Ammon's horn (tissue), 1 donor: ENCODE measurements around the gene LOXL3.

Source experiments
- DNase-seq: peaks from one replicate; pipeline ENCODE4 v3.0.0-alpha.2; 2016; ENCODE audit warnings: low spot score

Gene LOXL3

GRCh38 chr2:74551942-74552913 is 1.5 kb downstream of the LOXL3 start:
- DNase-seq: no peak

DNA sequence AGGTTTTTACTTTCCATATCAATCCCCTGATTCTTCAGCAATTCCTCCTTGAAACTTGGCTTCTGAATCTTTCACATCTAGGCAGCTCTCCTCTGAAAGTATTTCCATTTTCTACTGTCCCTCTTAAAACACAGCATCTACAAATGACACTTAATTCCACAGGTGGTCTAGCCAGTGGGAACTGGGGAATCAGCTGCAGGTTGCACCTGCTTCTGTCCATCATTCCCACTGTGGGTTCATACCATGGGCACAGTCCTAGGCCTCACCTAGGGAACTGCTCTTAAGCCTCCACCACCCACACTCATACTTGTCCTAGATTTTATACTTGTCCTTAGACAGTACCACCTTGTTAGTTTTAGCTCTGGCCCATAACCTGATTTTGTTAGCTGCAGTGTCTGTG is 2.2 kb downstream of the LOXL3 start:
- no peak for DNase-seq

DNA sequence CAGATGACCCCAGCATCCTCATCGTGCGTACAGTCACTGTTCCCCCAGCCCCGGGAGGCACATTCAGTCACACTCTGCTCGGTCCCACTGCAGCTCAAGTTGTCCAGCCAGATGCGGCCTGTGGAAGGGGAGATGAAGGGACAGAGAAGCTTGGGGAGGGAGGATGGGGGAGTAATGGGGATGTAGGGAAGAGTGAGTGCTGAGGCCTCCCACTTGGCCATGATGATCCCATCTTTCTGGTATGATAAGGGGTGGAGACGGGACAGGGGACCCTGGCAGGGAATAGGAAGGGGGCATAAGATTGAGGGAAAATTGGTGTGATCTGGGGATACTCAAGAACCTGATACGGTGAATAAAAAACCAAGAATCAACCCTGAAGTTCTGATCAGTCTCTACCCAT is 3.5 kb downstream of the LOXL3 start:
- no peak for DNase-seq

DNA sequence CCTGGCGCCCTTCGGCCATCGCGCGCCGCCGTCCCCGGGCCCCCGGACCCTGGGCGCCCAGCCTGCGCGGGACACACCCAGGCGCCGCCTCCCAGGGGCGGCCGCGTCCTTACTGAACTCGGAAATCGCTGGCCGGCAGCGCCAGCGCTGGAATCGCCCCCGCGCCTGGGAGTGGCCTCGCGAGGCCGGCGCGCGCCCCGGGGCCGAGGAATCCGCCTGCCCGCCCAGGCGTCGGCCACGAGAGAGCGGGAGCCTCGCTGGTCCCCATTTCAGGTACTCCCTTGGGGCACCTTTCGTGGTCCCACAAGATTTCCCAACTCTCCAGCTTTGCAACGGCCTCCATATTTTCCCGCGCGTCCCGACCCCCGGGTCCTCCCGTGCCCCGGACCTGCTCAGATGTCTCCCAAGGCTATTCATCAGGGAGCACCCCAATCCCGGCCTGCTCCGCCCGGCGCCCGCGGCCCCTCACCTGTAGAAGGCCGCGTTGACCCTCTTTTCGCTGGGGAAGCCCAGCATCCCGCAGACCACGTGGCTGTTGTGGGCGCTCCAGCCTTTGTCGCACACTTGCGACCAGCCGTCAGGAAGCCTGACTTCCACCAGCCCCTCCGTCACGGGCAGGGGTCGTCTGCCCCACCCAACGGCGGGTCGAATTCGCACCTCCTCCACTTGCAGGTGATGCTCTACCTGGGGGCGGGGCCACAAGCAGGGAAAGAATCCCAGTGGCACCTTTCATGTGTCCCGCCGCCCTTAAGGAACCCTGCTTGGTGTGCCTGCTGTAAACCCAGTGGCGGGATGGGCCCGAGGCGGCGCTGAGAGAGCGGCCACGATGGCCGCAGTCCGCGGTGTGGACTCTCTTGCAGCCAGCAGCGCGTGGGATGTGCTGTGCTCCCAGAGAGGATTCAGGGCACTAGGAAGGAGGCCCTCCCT is 4.6 kb downstream of the LOXL3 start:
- DNase-seq: no peak

- DNase-seq: no peak
Measured at GRCh38 chr2:74548285-74548899, 5.3 kb downstream of the LOXL3 start.

- no peak for DNase-seq
Measured at GRCh38 chr2:74546004-74546403, 7.7 kb downstream of the LOXL3 start.

DNA sequence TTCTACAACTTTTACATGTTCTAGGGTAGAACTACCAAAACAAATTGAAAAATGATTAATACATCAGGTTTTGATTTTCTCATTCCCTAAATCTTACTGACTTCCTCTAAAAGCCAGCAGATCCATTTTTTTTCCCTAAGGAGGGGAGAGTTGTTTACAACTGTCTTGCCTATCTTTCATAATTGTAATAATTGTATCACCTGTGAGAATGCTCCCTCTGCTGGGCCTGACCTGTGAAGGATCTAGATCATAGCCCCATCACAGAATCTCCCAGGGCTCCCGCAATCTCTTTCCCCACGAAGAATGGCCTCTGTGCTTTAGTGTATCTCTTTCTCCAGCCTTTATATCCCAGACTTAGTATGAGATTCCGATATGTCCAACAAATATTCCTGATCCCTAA is 9.1 kb downstream of the LOXL3 start:
- no peak for DNase-seq

GRCh38 chr2:74542978-74543377 is 10.8 kb downstream of the LOXL3 start:
- DNase-seq: no peak

- no peak for DNase-seq
Measured at GRCh38 chr2:74540291-74540690, 13.5 kb downstream of the LOXL3 start.

- DNase-seq: no peak
Measured at GRCh38 chr2:74538881-74539339, 14.8 kb downstream of the LOXL3 start.

- no peak for DNase-seq
Measured at GRCh38 chr2:74537140-74537539, 16.6 kb downstream of the LOXL3 start.

- no peak for DNase-seq
Measured at GRCh38 chr2:74536166-74536950, 17.4 kb downstream of the LOXL3 start.

DNA sequence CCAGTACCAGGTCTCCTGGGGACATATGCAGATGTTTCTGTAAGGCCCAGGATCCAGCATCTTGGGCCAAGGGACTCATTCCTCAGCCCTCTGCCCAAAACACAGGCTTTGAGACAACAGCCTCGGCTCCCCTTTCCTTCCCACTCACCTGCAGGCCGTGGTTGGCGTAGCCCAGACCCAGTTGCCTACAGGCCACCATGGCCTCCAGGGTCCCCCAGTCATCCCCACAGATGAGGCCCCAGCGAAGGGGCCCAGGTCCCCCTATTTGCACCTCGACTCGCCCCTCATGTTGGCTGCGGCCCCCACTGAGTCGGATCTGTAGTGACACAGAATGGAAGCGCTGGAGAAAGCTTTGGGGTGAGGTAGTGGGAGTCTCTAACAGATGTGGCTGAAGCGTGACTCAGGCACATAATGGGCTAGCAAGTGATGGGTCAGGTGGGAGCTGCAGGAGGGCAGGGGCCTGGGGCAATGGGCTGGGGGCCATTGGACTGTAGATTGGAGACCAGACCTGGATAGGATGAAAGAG is 18.2 kb downstream of the LOXL3 start:
- DNase-seq: no peak

DNA sequence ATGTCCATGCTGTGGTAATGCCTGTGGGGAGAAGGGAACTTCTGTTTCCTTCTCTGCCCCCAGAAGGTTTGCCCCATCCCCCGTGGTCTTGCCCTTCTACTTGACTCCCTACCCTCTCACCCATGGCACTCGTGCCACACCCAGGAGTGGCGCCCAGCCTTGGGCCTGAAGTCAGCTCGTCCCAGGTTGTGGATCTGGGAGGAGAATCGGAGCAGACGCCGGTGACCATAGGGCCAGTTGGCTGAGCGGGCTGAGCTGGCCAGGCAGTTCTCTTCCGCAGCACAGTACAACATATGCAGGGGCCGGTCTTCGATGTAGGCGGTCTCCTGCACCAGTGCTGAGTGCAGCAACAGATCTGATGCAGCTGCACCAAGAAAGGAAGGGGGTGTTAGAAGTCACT is 19.3 kb downstream of the LOXL3 start:
- no peak for DNase-seq

DNA sequence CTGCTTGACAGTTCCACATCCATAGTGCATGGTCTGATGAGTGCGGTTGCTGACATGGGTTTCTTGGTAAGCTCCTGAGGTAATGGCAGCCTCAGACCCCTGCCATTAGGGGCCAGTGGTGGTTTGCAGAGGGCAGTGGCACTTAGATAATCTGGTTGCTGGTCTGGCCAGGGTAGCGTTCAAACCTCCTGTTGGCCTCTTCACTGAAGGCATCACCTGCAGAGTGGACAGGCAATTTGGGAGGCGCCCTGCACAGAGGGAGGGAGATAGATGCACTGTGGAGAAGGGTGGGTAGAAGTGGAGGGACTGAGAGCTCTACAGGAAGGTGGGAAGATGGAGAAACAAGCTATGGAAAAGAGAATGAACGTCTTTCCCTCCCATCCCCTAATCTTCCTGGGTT is 20.3 kb downstream of the LOXL3 start:
- DNase-seq: no peak

GRCh38 chr2:74532222-74532621 is 21.5 kb downstream of the LOXL3 start:
- DNase-seq: peak; percentile 50

GRCh38 chr2:74531666-74532065 is 22.1 kb downstream of the LOXL3 start:
- no peak for DNase-seq

DNA sequence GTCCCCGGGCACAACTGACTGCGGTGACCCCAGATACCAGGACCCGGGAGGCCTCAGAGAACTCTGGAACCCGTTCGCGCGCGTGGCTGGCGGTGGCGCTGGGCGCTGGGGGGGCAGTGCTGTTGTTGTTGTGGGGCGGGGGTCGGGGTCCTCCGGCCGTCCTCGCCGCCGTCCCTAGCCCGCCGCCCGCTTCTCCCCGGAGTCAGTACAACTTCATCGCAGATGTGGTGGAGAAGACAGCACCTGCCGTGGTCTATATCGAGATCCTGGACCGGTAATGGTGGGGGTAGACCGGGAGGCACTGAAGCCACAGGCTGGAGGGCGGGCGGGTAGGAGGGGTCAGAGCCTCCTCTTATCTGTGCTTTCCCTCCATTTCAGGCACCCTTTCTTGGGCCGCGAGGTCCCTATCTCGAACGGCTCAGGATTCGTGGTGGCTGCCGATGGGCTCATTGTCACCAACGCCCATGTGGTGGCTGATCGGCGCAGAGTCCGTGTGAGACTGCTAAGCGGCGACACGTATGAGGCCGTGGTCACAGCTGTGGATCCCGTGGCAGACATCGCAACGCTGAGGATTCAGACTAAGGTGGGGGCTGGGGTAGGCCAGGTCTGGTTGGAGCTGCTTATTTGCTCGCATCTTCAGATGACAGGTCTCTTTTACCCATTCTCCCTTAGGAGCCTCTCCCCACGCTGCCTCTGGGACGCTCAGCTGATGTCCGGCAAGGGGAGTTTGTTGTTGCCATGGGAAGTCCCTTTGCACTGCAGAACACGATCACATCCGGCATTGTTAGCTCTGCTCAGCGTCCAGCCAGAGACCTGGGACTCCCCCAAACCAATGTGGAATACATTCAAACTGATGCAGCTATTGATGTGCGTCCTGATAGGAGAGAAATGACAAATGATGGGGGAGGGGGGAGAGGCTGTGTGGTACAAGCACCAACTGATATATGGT is 23.2 kb downstream of the LOXL3 start:
- DNase-seq: peak; percentile 58

- peak; percentile 99 for DNase-seq
Measured at GRCh38 chr2:74529357-74530238, 24.1 kb downstream of the LOXL3 start, which contains the start of the genes AUP1 and HTRA2. TSS of gene AUP1 (minus strand) at chr2:74529706. CDS start at chr2:74529629, 77 bp downstream. TSS of gene HTRA2 (plus strand) at chr2:74529933. CDS start at chr2:74530007, 74 bp downstream.
